K562 (cell line): ENCODE measurements around the gene NAT10. TPM values are rescaled to one million over a fixed set of nuclear protein-coding genes. Genes with fewer than 3 reads are reported as not detected.

Experiments used
- BCOR ChIP-seq: fragments of 450-650 bp; IDR thresholded peaks from 2 replicates; pipeline ENCODE4 v1.6.1; 2016
- BMI1 ChIP-seq: fragments of 150-350 bp; IDR thresholded peaks from 2 replicates; pipeline ENCODE4 v1.6.1; 2014; ENCODE audit warnings: low read length
- CCAR2 ChIP-seq: fragments of 200-400 bp; formaldehyde crosslinking; IDR thresholded peaks from 2 replicates; pipeline ENCODE4 v1.6.1; 2017; ENCODE audit warnings: mild to moderate bottlenecking, low read depth, low read length
- COPS2 ChIP-seq: fragments of 450-650 bp; conservative IDR thresholded peaks from 2 replicates; pipeline ENCODE4 v1.6.1; 2016; ENCODE audit warnings: mild to moderate bottlenecking, moderate library complexity
- DACH1 ChIP-seq: fragments of 450-650 bp; IDR thresholded peaks from 2 replicates; pipeline ENCODE4 v1.6.1; 2018; ENCODE audit not compliant: partially characterized antibody
- ESRRA ChIP-seq: fragments of 450-650 bp; IDR thresholded peaks from 2 replicates; pipeline ENCODE4 v1.6.1; 2014; ENCODE audit warnings: low read depth, mild to moderate bottlenecking, moderate library complexity, borderline replicate concordance
- MCM3 ChIP-seq: fragments of 450-650 bp; IDR thresholded peaks from 2 replicates; pipeline ENCODE4 v1.6.1; 2016
- NFE2L1 ChIP-seq: fragments of 450-650 bp; IDR thresholded peaks from 2 replicates; pipeline ENCODE4 v1.6.1; 2016; ENCODE audit warnings: missing genetic modification characterization, low read depth, mild to moderate bottlenecking, missing compliant biosample characterization, moderate library complexity, borderline replicate concordance
- PML ChIP-seq: IDR thresholded peaks from 2 replicates; pipeline ENCODE4 v1.6.1; 2012; ENCODE audit warnings: low read length, inconsistent platforms
- SIN3A ChIP-seq, 2 experiments: fragments of 150-350 bp in 1 of 2; IDR thresholded peaks; 2 replicates each; pipeline ENCODE4 v1.6.1; 2011 to 2016; ENCODE audit warnings: borderline replicate concordance in 2 of 2, low read depth in 2 of 2, low read length in 2 of 2, mild to moderate bottlenecking in 2 of 2, moderate library complexity in 2 of 2; ENCODE audit not compliant: control insufficient read depth in 1 of 2
- YY1 ChIP-seq, 3 experiments: IDR thresholded peaks; 2 replicates each; pipeline ENCODE4 v1.6.1; 2011; ENCODE audit warnings: low read length in 2 of 3, mild to moderate bottlenecking in 2 of 3, moderate library complexity in 2 of 3, borderline replicate concordance in 1 of 3, control low read depth in 1 of 3, low read depth in 1 of 3; ENCODE audit not compliant: insufficient read depth in 3 of 3, insufficient replicate concordance in 2 of 3, control insufficient read depth in 1 of 3, insufficient read length in 1 of 3; ENCODE audit errors: extremely low read depth in 1 of 3
- ZC3H8 ChIP-seq: fragments of 450-650 bp; IDR thresholded peaks from 2 replicates; pipeline ENCODE4 v1.6.1; 2017
- ZNF174 ChIP-seq: fragments of 250-450 bp; sonication (Bioruptor Pico); IDR thresholded peaks from 2 replicates; pipeline ENCODE4 v1.4.0; 2020; ENCODE audit warnings: mild to moderate bottlenecking
- ZNF232 ChIP-seq: sonication (generic); formaldehyde crosslinking; IDR thresholded peaks from 2 replicates; pipeline ENCODE4 v1.8.0; 2022; ENCODE audit warnings: mild to moderate bottlenecking, missing genetic modification reagents
- ZNF253 ChIP-seq: fragments of 250-450 bp; sonication (Bioruptor Pico); conservative IDR thresholded peaks from 2 replicates; pipeline ENCODE4 v1.6.1; 2021; ENCODE audit warnings: mild to moderate bottlenecking
- ZNF57 ChIP-seq: fragments of 450-650 bp; formaldehyde crosslinking; IDR thresholded peaks from 2 replicates; pipeline ENCODE4 v1.4.0; 2020; ENCODE audit warnings: mild to moderate bottlenecking, moderate library complexity
- ZNF830 ChIP-seq: fragments of 250-450 bp; sonication (Bioruptor Pico); IDR thresholded peaks from 2 replicates; pipeline ENCODE4 v1.5.0; 2021; ENCODE audit warnings: mild to moderate bottlenecking
- polyA plus RNA-seq, 8 experiments: library from polyadenylated mRNA; depleted of rRNA in 4 of 8; stranded (reverse) in 5 of 8; unstranded in 3 of 8; fragments of >200 nt; fragmentation: Nextera tagmentation in 2 of 8; fragmentation: Illumina TruSeq in 1 of 8; extraction: Ambion mirVana in 2 of 8; extraction: Trizol in 1 of 8; gene quantifications; 2 replicates each; pipeline versions ENCODE4 v1.2.1 to v1.2.3, GENCODE V29; 2011 to 2014; ENCODE audit warnings: inconsistent platforms in 1 of 8, missing spikeins in 1 of 8
- total RNA-seq, 7 experiments: library from RNA; depleted of rRNA in 6 of 7; stranded (reverse); fragments of >200 nt in 6 of 7; fragmentation: Illumina TruSeq in 2 of 7; extraction: Trizol in 2 of 7; gene quantifications; 2 replicates each; pipeline versions ENCODE4 v1.2.1 to v1.2.3, GENCODE V29; 2011 to 2021; ENCODE audit warnings: low replicate concordance in 1 of 7
- TF ChIP-seq, protein P1 (sequence below), 2 experiments: IDR thresholded peaks; 2 replicates each; pipeline ENCODE4 v1.6.1; 2011; ENCODE audit warnings: borderline replicate concordance in 1 of 2, control low read depth in 1 of 2, low read depth in 1 of 2, low read length in 1 of 2, mild to moderate bottlenecking in 1 of 2, mixed read lengths in 1 of 2, moderate library complexity in 1 of 2; ENCODE audit not compliant: insufficient read depth in 1 of 2, insufficient read length in 1 of 2, poor library complexity in 1 of 2, severe bottlenecking in 1 of 2; ENCODE audit errors: extremely low read depth in 1 of 2
- TF ChIP-seq, protein P2 (sequence below), 3 experiments: IDR thresholded peaks in 2 of 3; conservative IDR thresholded peaks in 1 of 3; 2 replicates each; pipeline ENCODE4 v1.5.1; 2011 to 2012; ENCODE audit warnings: low read length in 3 of 3, mild to moderate bottlenecking in 3 of 3, control low read depth in 2 of 3, improper control_type of control experiment in 1 of 3, inconsistent platforms in 1 of 3, low read depth in 1 of 3, mixed read lengths in 1 of 3, moderate library complexity in 1 of 3; ENCODE audit not compliant: insufficient read depth in 2 of 3
- TF ChIP-seq, protein P3 (sequence below), 3 experiments: fragments of 200-800 bp in 1 of 3; sonication (Bioruptor generic) in 1 of 3; sonication (generic) in 1 of 3; formaldehyde crosslinking in 1 of 3; IDR thresholded peaks; 2 replicates each; pipeline versions ENCODE4 v1.6.1 to v1.8.0; 2016 to 2022; ENCODE audit warnings: mild to moderate bottlenecking in 2 of 3, missing compliant biosample characterization in 2 of 3, missing genetic modification characterization in 2 of 3, missing genetic modification reagents in 1 of 3
- TF ChIP-seq, protein P4 (sequence below): fragments of 450-650 bp; formaldehyde crosslinking; IDR thresholded peaks from 2 replicates; pipeline ENCODE4 v1.4.0; 2020; ENCODE audit warnings: mild to moderate bottlenecking, moderate library complexity

NAT10 gene
- total and polyA plus RNA-seq, 9 of the 15 experiments (the other 6 are each of a cell fraction or from before 2014, with no cell fraction given) = 55.4 to 125 (median 86.3) TPM

DNA sequence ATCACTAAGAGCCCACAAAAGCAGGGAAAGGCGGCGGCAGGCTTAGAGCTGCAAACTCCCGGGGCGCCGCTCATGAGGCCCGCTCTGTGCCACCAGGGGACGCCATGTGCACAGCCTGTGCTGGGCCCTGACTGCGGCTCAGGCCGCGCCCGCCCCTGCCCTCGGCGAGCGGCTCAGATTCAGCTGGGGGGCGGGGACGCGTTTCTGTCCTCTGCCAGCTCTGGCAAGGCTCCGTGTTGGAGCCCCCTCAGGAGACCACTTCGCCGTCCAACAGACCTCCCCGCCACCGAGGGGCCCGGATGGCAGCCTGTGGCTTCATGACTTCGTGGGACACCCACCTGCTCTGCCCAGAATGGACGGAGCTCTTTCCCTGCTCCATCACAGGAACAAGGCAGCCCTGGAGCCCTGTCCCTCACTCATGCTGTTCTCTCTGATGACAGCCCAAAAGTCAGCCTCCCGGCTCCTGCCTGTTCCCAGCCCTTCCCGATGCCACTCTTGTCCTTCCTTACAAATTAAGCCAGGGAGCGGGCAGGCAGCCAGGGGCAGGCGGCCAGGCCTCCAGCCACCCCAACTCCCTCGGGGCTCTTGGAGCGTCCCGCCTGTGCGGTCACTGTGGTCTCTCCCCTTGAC lies 69.1 kb downstream of the NAT10 start (continued):
- TF ChIP-seq, protein P1, sequence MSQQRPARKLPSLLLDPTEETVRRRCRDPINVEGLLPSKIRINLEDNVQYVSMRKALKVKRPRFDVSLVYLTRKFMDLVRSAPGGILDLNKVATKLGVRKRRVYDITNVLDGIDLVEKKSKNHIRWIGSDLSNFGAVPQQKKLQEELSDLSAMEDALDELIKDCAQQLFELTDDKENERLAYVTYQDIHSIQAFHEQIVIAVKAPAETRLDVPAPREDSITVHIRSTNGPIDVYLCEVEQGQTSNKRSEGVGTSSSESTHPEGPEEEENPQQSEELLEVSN (IDR thresholded peaks at IDR 0.05; ENCODE audit: borderline replicate concordance in 1 of 2, extremely low read depth in 1 of 2, insufficient read depth in 1 of 2, insufficient read length in 1 of 2, low read depth in 1 of 2, low read length in 1 of 2, poor library complexity in 1 of 2, severe bottlenecking in 1 of 2) = peak; percentile 19 to 65
- TF ChIP-seq YY1 (IDR thresholded peaks at IDR 0.05; ENCODE audit: borderline replicate concordance in 1 of 3, control insufficient read depth in 1 of 3, extremely low read depth in 1 of 3, insufficient read depth in 3 of 3, insufficient read length in 1 of 3, insufficient replicate concordance in 2 of 3, low read depth in 1 of 3, low read length in 2 of 3) (peak in 1 of 3 experiments; percentile 63), PML (no peak), BCOR (peak; percentile 28; the same call in 1 of the 2 replicates), DACH1 (peak; percentile 10), NFE2L1 (no peak), SIN3A (IDR thresholded peaks at IDR 0.05; ENCODE audit: borderline replicate concordance in 2 of 2, control insufficient read depth in 1 of 2, low read depth in 2 of 2, low read length in 2 of 2) (no peak), ZNF57 (CRISPR knock-in tag) (no peak), ZC3H8 (no peak), ESRRA (no peak), MCM3 (no peak), CCAR2 (no peak), ZNF174 (CRISPR knock-in tag) (no peak), ZNF830 (no peak), ZNF253 (CRISPR knock-in tag) (no peak), ZNF232 (CRISPR knock-in tag) (no peak), COPS2 (no peak), BMI1 (no peak)
- TF ChIP-seq, protein P2, sequence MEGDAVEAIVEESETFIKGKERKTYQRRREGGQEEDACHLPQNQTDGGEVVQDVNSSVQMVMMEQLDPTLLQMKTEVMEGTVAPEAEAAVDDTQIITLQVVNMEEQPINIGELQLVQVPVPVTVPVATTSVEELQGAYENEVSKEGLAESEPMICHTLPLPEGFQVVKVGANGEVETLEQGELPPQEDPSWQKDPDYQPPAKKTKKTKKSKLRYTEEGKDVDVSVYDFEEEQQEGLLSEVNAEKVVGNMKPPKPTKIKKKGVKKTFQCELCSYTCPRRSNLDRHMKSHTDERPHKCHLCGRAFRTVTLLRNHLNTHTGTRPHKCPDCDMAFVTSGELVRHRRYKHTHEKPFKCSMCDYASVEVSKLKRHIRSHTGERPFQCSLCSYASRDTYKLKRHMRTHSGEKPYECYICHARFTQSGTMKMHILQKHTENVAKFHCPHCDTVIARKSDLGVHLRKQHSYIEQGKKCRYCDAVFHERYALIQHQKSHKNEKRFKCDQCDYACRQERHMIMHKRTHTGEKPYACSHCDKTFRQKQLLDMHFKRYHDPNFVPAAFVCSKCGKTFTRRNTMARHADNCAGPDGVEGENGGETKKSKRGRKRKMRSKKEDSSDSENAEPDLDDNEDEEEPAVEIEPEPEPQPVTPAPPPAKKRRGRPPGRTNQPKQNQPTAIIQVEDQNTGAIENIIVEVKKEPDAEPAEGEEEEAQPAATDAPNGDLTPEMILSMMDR (IDR thresholded peaks at IDR 0.05 in 2 of 3, conservative IDR thresholded peaks at IDR 0.05 in 1 of 3; ENCODE audit: insufficient read depth in 2 of 3, low read depth in 1 of 3, low read length in 3 of 3) = peak; percentile 88 to 97 (median 94)
- TF ChIP-seq, protein P3, sequence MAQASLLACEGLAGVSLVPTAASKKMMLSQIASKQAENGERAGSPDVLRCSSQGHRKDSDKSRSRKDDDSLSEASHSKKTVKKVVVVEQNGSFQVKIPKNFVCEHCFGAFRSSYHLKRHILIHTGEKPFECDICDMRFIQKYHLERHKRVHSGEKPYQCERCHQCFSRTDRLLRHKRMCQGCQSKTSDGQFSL (CRISPR knock-in tag; IDR thresholded peaks at IDR 0.05) = 0 out of 2 replicates have a peak, but pooled peaks have one; percentile 42
- TF ChIP-seq, protein P3 (tag; IDR thresholded peaks at IDR 0.05) = no peak
- TF ChIP-seq, protein P4, sequence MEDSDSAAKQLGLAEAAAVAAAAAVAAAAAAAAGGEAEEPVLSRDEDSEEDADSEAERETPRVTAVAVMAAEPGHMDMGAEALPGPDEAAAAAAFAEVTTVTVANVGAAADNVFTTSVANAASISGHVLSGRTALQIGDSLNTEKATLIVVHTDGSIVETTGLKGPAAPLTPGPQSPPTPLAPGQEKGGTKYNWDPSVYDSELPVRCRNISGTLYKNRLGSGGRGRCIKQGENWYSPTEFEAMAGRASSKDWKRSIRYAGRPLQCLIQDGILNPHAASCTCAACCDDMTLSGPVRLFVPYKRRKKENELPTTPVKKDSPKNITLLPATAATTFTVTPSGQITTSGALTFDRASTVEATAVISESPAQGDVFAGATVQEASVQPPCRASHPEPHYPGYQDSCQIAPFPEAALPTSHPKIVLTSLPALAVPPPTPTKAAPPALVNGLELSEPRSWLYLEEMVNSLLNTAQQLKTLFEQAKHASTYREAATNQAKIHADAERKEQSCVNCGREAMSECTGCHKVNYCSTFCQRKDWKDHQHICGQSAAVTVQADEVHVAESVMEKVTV (CRISPR knock-in tag) = peak; percentile 96
